GM12872 (cell line): ENCODE data around the gene AQP1.

Experiments used
- TF ChIP-seq, protein P1 (sequence below): IDR thresholded peaks from 3 replicates; pipeline ENCODE4 v1.5.1; 2011; ENCODE audit warnings: low read depth, mild to moderate bottlenecking, low read length, moderate library complexity; ENCODE audit not compliant: insufficient read depth

Gene AQP1

DNA sequence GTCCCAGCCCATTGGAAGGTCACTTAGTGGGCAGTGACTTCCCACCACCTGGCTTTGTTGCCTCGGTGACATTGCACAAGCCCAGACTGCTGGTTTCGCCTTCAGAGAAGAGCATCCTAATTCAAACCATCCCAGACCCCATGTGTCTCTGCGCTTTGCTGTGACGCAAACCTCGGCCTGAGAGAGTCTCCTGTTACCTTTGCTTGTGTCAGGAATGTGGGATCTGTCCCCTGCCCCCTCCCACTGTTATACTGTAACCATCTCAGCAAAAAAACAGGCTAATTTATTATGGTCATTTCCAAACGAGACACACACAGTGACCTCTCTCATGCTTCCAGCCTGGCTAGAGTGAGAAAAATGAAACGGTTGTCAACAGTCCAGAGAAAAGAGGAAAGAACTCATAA lies 25.0 kb upstream of the AQP1 start:
- TF ChIP-seq, protein P1, sequence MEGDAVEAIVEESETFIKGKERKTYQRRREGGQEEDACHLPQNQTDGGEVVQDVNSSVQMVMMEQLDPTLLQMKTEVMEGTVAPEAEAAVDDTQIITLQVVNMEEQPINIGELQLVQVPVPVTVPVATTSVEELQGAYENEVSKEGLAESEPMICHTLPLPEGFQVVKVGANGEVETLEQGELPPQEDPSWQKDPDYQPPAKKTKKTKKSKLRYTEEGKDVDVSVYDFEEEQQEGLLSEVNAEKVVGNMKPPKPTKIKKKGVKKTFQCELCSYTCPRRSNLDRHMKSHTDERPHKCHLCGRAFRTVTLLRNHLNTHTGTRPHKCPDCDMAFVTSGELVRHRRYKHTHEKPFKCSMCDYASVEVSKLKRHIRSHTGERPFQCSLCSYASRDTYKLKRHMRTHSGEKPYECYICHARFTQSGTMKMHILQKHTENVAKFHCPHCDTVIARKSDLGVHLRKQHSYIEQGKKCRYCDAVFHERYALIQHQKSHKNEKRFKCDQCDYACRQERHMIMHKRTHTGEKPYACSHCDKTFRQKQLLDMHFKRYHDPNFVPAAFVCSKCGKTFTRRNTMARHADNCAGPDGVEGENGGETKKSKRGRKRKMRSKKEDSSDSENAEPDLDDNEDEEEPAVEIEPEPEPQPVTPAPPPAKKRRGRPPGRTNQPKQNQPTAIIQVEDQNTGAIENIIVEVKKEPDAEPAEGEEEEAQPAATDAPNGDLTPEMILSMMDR, result no peak

GRCh38 chr7:30887464-30887872 lies 24.2 kb upstream of the AQP1 start:
- TF ChIP-seq, protein P1, result no peak

- TF ChIP-seq, protein P1, result no peak
These were observed 22.9 kb upstream of the AQP1 start for GRCh38 chr7:30888747-30889146.

GRCh38 chr7:30890226-30890625 lies 21.4 kb upstream of the AQP1 start:
- TF ChIP-seq, protein P1, result no peak

DNA sequence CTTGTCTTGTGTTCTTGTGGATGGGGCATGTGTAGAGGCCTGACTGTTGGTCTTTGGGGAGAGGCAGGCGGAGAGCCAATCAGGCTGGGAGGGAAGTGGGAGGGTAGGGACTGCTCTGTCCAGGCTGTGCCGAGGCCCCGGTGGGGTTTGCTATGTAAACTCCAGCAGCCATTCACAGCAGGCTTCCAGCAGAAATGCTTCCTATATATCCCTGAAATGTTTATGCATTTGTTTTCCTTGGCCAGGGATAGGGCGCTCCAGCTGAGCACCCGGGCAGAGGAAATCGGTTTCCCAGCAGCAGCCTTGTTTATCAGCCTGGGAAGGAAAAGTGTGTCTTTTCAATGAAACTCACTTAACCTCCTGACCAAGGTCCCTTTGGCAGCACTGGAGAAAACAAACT lies 18.3 kb upstream of the AQP1 start:
- TF ChIP-seq, protein P1, result no peak

DNA sequence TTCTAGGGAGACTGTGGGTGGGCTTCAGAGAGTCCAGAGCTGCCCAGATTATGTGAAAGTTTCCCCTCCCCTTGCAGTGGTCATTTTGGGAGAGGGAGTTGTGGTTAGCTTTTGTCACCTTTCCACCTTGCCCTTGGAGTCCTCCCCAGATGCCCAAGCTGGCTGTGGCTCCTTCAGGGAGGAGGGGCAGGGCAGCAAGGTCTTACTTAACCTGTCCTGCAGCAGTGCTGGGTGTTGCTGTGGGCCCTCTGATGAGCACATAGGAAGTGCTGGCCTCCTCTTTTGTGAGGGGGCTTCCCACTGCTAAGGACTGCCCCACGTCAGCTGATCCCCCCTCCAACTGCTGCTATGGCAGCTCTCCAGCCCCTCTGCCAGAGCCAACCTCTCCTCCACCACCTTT lies 17.6 kb upstream of the AQP1 start:
- TF ChIP-seq, protein P1, result no peak

DNA sequence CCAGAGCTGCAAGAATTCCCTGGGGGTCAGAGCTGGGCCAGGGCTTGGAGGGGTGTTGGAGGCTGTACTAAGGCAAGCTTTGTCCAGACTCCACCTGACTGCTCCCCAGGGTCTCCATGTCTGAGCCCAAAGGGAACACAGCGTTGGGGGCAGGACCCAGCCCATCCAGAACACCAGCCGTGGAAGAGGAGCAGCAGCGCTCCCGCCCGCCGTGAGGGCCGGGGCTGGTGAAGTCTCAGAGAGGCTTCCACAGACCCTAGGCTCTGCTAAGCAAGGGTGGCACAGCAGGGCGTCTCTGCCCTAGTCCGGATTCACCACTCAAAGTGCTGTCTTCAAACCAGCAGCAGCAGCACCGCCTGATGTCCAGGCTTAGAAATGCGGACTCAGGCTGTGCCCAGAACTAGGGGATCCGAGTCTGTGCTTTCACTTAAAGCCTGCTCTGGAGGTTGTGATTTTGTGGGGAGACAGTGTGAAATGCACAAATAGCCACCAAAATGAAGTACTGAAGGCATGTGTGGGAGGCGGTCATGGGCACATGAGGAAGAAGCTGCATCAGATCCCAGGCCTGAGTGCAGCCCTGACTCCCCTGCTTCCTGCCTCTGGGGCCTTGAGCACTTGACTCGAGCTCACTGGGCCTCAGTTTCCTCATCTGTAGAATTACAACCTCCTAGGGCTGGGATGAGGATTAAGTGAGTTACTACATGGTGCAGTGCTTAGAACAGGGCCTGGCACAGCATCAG lies 16.6 kb upstream of the AQP1 start:
- TF ChIP-seq, protein P1, result no peak
